ENCODE measurements around the gene EBNA1BP2. TPM values are rescaled to one million over a fixed set of nuclear protein-coding genes. Genes with fewer than 3 reads are reported as not detected.

Gene EBNA1BP2
- total and polyA plus RNA-seq, 11 donors: 22.8 to 166 (median 29.2) TPM

DNA sequence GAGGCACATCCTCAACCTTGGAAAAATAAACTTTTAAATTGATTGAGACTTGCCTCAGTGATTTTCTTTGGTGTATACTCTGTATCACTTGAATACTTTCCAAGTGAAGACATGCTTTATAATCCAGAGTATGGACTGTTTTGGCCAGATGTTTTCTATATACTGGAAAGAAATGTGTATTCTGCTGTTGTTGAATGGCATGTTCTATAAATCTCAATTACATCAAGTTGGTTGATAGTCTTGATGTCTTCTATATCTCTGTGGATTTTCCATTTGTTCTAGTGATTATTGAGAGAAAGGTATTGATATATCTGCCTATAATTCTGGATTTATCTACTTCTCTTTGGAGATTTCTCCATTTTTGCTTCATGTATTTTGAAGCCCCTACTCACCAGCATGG is 37.5 kb downstream of the EBNA1BP2 start:
- Histone ChIP-seq H3K36me3 (no peaks in the 10 kb centered on the region), H3K4me3 (no peak overlapping the region), H3K9me3 (peaks cover 0 to 4% (median under 1%) of the 10 kb centered on the region in 12 donors), H3K4me1 (peaks cover 0 to 11% (median 0%) of the 10 kb centered on the region in 12 donors), H3K27me3 (peaks cover 0 to 4% (median 0%) of the 10 kb centered on the region in 9 donors), H3K27ac (no peak overlapping the region)
- TF ChIP-seq, protein P1, sequence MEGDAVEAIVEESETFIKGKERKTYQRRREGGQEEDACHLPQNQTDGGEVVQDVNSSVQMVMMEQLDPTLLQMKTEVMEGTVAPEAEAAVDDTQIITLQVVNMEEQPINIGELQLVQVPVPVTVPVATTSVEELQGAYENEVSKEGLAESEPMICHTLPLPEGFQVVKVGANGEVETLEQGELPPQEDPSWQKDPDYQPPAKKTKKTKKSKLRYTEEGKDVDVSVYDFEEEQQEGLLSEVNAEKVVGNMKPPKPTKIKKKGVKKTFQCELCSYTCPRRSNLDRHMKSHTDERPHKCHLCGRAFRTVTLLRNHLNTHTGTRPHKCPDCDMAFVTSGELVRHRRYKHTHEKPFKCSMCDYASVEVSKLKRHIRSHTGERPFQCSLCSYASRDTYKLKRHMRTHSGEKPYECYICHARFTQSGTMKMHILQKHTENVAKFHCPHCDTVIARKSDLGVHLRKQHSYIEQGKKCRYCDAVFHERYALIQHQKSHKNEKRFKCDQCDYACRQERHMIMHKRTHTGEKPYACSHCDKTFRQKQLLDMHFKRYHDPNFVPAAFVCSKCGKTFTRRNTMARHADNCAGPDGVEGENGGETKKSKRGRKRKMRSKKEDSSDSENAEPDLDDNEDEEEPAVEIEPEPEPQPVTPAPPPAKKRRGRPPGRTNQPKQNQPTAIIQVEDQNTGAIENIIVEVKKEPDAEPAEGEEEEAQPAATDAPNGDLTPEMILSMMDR (IDR thresholded peaks at IDR 0.05): no peak
- TF ChIP-seq POLR2A (IDR thresholded peaks at IDR 0.05): no peak
- no peak for DNase-seq
- no peak for ATAC-seq
- intact Hi-C loops (cut with DNase I): no loop called here

DNA sequence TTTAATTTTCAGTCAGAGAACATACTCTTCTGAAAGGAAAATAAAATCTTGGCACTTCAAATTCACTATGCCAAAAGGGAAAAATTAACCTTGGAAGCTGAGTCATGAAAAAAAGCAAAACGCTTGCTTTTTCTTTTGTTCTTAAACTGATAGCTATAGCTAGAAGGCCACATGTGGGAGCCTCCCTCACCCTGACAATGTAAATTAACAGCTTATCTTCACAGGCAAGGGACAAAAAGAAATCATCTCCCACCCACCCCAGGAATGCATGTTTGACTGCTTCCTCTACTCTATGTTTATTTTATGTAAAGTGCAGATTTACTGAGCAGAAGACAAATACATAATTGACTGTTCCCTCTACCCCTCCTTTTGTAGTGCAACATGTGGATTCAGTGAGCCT is 38.0 kb downstream of the EBNA1BP2 start:
- Histone ChIP-seq H3K4me3 (no peak overlapping the region), H3K36me3 (no peaks in the 10 kb centered on the region), H3K4me1 (peaks cover 0 to 11% (median 0%) of the 10 kb centered on the region in 12 donors), H3K27ac (no peak overlapping the region), H3K9me3 (peaks cover 0 to 2% (median 0%) of the 10 kb centered on the region in 12 donors), H3K27me3 (peaks cover 0 to 6% (median 0%) of the 10 kb centered on the region in 9 donors)
- 48 to 69% (median 53%) methylated on average over 1 of the region's 1 CpG for WGBS, 4 donors
- TF ChIP-seq, protein P1 (IDR thresholded peaks at IDR 0.05): no peak
- TF ChIP-seq POLR2A (IDR thresholded peaks at IDR 0.05): no peak
- intact Hi-C loops (cut with DNase I): no loop called here
- ATAC-seq (no peak), DNase-seq (no peak)

DNA sequence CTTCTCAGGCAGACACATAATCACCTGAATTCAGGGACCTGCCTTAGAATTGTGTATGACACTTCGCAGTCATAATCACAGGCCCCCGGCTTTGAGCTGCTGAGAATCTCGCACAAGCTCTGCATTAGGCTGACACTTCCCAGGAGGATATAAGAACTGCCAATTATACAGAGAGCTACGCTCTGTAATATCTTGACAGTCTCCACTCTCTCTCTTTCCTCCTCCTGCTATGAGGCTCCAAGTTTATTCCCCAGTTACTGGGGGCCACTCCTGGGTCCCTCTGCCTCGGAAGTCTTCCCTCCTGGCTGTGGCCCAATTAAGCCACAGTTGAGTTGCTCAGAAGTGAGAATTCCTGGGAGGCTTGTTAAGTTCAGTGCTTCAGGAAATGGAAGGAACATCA is 42.7 kb downstream of the EBNA1BP2 start:
- intact Hi-C loops (cut with DNase I): no loop called here
- no peaks in the 10 kb centered on the region for H3K4me1 ChIP-seq
- no peaks in the 10 kb centered on the region for H3K36me3 ChIP-seq
- no peak for ATAC-seq
- H3K4me3 ChIP-seq: no peak overlapping the region
- H3K9me3 ChIP-seq: peaks cover 0 to 2% (median 0%) of the 10 kb centered on the region in 12 donors
- H3K27ac ChIP-seq: no peak overlapping the region
- 47 to 59% (median 52%) methylated on average over 5 of the region's 5 CpGs for WGBS, 4 donors
- DNase-seq: no peak
- TF ChIP-seq, protein P1 (IDR thresholded peaks at IDR 0.05): no peak
- no peak for TF ChIP-seq POLR2A (IDR thresholded peaks at IDR 0.05)
- H3K27me3 ChIP-seq: peaks cover 0 to 9% (median 0%) of the 10 kb centered on the region in 9 donors

DNA sequence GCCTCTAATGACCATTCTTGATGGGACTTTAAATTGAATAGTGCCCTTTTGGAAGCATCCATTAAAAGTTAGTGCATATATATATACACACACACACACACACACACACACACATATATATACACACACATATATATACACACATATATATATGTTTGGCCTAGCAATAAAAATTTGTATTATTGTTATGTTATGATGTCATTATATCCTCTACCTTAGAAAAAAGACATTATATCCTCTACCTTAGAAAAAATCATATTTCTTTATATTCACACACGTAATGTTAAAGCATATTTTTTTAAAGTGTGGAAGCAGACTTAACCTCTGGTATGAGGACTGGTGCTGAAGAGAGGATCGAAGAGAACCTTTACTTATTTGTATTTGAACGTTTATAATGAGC is 43.3 kb downstream of the EBNA1BP2 start:
- 86 to 92% (median 89%) methylated on average over 3 of the region's 3 CpGs for WGBS, 4 donors
- DNase-seq: no peak

More for the DNA sequence above, 43.3 kb downstream of the EBNA1BP2 start:
- Histone ChIP-seq H3K4me1 (no peaks in the 10 kb centered on the region), H3K27ac (no peak overlapping the region), H3K9me3 (no peaks in the 10 kb centered on the region), H3K27me3 (peaks cover 0 to 9% (median 0%) of the 10 kb centered on the region in 9 donors), H3K4me3 (no peak overlapping the region), H3K36me3 (no peaks in the 10 kb centered on the region)
- no peak for TF ChIP-seq POLR2A (IDR thresholded peaks at IDR 0.05)
- TF ChIP-seq, protein P1 (IDR thresholded peaks at IDR 0.05): no peak
- ATAC-seq: no peak
- intact Hi-C loops (cut with DNase I): no loop called here
